HG03159 (cell line): Measurements from ENCODE around the gene CARD8.

ENCODE experiments used
- ATAC-seq: cut with Tn5 transposase; IDR thresholded peaks from one replicate; pipeline ENCODE4 v1.9.1; 2021; ENCODE audit warnings: mild to moderate bottlenecking, moderate library complexity; ENCODE audit not compliant: unreplicated experiment

CARD8 gene

GRCh38 chr19:48213959-48214358, 41.8 kb downstream of the CARD8 start:
- no peak for ATAC-seq

DNA sequence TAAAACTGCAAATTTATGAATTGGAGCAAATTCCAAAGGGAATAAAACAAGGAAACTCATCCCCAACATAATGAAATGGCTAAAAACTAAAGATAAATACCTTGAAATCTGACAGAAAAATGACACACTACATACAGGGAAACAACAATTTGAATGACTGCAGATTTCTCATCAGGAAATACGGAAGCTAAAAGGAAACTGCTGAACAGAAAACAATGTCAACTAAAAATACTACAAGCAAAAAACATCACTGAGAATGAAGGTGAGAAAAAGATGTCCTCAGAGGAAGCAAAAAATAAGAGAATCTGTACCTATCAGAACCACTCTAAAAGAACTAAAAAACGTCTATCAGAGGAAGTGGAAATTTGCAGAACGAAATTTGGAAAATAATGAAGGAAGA, 45.7 kb downstream of the CARD8 start:
- ATAC-seq = no peak

DNA sequence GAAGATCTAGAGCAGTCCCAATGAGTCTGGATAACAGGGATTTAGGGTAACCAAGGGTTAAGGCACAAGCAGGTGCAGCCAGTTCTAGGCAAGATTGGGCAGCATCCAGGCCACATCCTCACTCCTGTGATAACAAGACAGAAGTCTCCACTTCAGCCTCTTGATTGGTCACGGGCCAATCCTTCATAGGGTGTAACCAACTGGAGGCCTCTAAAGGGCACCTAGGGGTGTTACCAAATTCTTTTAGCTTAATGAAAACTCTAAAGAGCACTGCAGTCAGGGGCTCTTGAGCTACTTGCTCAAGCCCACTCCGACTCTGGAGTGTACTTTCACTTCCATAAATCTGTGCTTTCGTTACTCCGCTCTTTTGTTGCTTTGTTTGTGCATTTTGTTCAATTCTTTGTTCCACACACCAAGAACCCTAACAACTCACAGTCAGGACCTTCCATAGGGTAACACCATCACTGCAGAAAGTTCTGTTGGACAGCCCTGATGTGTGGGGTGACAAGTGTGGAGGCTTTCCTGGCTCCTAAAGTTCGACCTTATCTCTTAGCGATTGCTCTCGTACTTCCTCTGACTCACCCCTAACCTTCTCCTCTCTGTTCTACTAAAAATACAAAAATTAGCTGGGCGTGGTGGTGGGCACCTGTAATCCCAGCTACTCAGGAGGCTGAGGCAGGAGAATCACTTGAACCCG, 49.2 kb downstream of the CARD8 start:
- no peak for ATAC-seq

GRCh38 chr19:48203794-48204628, 51.7 kb downstream of the CARD8 start:
- ATAC-seq = peak; percentile 95

GRCh38 chr19:48203222-48203793, 52.4 kb downstream of the CARD8 start:
- no peak for ATAC-seq

- no peak for ATAC-seq
These were observed 58.6 kb downstream of the CARD8 start for GRCh38 chr19:48196933-48197665.

DNA sequence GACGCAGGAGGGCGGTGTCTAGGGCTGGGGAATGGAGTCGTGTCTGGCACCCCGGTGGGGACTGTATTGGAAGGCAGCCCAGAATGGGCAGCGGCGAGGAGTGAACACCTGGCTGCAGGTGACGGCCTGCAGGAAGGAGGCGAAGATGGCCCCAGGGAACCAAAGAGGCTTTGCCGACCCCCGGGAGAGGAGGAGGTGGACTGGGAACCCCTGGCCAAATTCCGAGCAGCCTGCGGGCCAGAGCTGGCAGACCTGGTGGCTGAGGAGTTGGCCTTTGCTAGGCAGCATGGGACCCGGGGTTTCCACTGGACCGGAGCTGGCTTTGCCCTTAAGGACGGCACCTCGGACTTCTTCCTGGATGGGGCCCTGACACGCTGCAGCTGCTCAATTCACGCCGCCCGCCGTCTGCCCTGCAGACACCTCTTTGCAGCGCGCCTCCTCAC, 59.4 kb downstream of the CARD8 start:
- ATAC-seq = no peak

- no peak for ATAC-seq
These were observed 60.6 kb downstream of the CARD8 start for GRCh38 chr19:48194844-48195830.

- ATAC-seq = no peak
These were observed 61.5 kb downstream of the CARD8 start for GRCh38 chr19:48194041-48194843.

DNA sequence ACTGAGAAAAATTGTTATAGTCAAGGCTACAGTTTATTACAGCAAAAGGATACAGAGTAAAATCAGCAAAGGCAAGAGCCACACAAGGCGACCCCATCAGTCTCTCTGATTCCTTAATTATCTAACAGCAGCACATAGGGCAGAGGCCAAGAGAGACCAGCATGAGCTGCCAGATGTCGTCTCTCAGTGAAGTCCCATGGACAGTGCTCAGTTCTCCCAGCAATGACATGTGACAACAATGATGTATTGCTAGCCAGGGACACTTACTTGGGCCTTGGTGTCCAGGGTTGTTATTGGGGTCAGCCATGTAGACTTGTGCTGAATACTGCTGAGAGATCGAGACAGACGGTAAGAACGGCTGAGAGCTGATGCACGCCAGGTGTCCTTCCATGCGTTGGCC, 63.0 kb downstream of the CARD8 start:
- ATAC-seq = no peak

GRCh38 chr19:48190885-48191284, 64.8 kb downstream of the CARD8 start:
- ATAC-seq = no peak

DNA sequence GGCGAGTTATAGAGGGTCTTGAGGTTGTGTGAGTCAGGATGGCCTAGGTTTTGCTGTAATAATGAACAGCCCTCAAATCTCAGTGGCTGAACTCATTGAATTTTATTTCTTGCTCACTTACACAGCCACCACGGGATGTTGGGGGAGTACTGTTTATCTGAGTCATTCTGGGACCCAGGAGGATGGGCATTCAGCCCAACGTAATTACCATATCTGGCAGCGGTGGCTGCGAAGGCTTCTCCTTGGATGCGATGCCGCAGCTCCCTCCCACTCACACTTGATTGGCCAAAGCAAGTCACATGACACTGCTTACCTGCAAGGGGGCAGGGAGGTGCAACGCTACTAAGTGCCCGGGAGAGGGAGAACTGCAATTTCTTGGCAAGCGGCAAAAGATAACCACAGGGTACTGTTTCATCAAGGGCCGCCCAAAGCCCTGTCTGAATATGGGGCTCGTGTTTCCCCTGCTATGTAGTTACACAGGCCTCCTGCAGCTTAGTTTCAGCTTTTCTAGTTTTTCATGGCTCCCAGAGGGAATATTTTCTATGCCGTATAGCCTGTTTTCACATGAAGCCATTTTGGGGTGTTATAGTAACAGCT, 65.3 kb downstream of the CARD8 start:
- ATAC-seq = no peak

GRCh38 chr19:48186541-48186991, 69.1 kb downstream of the CARD8 start:
- no peak for ATAC-seq

DNA sequence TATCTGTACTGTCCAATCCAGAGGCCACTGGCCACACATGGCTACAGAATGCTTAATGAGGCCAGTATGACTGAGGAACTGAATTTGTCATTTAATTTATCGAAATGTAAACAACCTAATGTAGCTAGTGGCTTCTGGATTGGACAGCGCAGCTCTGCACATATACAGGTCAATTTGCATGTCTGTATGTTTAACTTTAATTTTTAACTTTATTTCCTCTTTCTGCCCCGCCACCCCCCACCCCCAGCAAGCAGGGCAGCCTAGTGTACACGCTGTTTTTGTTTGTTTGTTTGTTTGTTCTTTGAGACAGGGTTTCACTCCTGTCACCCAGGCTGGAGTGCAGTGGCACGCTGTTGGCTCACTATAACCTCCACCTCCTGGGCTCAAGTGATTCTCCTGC, 69.7 kb downstream of the CARD8 start:
- no peak for ATAC-seq

- no peak for ATAC-seq
These were observed 72.4 kb downstream of the CARD8 start for GRCh38 chr19:48183356-48183755.

DNA sequence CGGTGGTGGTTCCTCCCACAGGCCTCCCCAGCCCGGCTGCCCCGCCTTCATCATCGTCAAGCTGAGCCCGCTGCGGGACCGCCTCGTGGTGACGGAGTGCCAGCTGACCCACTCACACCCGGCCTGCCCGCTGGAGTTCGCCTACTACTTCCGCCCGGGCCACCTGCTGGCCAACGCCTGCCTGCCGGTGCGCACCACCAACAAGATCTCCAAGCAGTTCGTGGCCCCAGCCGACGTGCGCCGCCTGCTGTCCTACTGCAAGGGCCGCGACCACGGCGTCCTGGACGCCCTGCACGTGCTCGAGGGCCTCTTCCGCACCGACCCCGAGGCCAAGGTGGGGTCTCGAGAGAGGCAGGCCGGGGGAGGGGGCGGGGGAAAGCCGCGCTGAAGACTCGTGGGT, 73.3 kb downstream of the CARD8 start:
- no peak for ATAC-seq

GRCh38 chr19:48181505-48181904, 74.2 kb downstream of the CARD8 start:
- ATAC-seq = no peak

- ATAC-seq = no peak
These were observed 79.5 kb downstream of the CARD8 start for GRCh38 chr19:48176226-48176625.

- ATAC-seq = no peak
These were observed 80.1 kb downstream of the CARD8 start for GRCh38 chr19:48175578-48175977.
